ENCODE measurements around the gene C1S.
"Not testable (repeated sequence)": the region's sequence is repeated elsewhere in the genome, so short reads cannot be mapped to it uniquely, and the experiment has no call there.

The C1S gene

DNA sequence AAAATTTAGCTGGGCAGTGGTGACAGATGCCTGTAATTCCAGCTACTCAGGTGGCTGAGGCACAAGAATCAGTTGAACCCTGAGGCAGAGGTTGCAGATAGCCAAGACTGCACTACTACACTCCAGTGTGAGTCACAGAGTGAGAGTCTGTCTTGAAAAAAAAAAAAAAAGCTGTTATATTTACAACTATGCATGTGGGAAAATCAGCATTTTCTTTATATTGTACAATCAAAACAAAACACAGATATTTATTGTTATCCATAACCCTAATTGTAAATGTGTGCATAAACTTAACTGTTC, 19.3 kb downstream of the C1S start:
- DNase-seq = no peak

DNA sequence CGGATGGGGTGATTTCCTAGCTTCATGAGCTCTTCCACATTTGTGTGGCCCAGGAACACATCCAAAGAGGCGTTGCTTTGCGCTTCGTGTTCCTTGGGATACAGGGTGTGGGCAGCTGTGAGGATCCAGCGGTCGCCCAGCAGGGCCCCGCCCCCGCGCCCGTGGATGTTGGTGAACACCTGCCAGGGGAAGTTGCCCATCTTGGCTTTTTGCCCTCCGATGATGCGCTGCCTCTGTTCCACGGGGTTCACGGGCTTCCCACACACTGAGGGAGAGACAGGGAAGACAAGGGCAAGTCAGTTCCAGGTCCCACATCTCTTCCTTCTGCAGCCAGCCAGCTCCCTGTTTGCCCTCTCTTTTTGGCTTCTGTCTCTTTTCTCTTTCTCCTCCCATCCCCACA, 20.5 kb downstream of the C1S start:
- no peak for DNase-seq

DNA sequence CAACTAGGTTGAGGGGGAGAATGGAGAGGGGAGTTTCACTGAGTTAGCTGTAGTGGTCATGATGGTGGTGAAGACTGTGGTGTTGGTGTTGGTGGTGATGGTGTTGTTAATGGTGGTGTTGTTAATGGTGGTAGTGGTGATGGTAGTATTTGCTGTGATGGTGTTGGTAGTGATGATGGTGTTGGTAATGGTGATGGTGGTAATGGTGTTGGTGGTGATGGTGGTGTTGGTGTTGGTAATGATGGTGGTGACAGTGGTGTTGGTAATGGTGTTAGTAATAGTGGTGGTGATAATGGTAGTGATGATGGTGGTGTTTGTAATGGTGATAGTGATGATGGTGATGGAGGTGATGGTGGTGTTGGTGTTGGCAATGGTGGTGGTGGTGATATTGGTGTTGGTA, 22.6 kb downstream of the C1S start:
- no peak for DNase-seq

DNA sequence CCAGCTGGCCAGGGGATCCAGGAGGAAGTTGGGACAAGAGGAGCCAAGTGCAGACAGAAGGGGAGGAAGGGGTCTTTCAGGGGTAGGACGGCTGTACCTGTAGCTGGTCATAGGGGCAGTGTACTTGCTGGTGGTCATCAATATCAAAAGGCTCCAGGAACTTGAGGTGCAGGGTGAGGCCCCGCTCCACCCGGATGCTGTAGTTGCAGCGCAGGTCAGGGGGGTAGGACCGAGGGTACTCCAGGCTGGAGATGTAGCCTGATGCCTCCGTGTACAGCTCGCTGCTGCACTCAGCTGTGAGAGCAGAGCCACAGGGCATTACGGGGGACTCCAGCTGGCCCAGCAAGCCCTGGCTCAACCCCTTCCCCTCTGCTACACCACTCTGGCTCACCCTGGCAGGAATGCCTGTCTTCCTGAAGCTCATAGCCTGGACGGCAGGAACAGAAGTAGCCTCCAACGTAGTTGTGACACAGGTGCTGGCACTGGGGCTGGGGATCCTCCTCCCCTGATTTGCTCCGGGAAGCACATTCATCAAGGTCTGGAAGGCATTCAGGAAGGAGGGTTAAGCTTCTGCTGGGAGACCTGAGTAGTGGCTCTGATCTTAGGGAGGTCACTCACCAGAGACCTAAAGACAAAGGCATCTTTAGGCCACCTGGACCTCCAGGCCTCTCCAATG, 28.8 kb downstream of the C1S start:
- DNase-seq = no peak

DNA sequence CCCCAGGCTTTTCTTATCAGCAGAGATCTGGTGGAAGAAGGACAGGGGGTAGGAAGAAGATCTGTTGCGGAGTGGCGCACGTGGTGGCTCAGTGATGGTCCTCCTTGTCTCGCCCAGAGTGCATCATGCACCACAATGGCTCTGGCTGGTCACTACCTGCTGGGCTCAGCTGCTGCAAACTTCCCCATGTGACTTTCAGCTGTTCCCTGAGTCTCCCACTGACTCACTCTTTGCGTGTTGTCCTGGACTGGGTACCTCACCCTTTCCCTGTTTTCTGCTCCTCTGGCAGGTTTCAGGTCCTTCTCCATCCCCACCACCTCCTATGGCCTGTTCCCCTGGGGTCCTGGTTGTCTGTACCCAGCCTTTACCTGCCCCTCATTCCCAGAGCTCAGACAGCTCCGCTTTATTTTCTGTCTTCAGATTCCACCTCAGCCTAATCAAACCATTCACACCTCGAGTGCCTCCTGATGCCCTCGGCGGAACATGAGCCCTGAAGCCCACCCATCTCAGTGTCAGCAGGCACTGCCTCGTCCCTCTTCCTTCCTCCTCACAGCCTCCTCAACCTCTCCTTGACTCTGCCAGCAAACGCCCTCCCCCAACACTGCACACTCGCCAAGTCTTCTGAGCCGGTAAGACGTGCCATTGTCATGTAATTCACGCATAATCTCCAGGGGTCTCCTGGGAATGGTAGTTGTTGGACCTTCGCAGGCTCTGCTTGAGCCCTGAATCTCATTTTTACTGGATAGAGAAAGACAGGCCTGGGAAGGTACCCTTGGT, 29.9 kb downstream of the C1S start:
- DNase-seq = no peak

DNA sequence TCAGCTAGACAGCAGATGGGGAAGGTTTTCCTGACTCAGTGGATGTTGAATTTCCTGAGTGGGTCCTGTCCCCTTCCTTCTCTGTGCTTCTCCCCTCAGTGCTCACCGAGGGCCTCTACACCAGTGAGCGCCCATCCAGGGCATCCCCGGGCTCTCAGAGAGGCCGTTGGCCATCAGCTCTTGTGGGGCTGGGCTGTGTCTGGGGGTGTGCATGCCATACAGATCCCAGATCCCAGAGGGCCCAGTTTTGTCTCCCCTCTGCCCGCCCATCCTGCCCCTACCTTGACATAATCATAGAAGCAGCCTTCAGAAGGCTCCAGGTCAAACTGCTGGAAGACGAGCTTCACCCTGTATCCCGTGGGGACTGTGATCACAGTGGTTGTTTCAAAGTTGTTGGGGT, 30.7 kb downstream of the C1S start:
- DNase-seq = no peak

DNA sequence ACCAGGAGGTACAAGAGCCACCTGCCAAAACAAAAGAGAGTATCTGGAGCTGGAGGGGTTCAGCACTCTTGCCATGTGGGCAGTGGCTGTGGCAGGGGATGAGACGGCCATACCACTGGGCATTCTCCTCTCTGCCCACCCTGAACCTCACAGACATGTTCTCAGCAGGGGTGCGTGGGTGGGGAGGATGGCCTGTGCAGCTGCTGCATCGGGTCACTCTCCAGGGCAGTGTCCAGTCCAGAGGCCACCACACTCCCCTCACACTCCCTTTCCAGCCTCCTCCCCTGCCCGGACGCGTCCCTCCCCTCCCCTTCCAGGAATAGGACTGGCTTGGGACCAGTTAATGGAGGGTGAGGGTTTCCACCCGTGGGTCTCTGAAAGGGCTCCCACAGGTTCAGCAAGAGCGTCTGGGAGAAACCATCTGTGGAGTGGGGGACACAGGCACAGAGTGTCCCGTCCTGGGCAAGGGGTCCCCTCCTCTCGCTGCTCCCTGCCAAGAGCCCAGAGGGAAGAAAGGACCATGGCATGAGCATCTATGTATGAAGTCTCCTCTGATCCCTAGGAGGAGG, 31.2 kb downstream of the C1S start:
- no peak for DNase-seq

DNA sequence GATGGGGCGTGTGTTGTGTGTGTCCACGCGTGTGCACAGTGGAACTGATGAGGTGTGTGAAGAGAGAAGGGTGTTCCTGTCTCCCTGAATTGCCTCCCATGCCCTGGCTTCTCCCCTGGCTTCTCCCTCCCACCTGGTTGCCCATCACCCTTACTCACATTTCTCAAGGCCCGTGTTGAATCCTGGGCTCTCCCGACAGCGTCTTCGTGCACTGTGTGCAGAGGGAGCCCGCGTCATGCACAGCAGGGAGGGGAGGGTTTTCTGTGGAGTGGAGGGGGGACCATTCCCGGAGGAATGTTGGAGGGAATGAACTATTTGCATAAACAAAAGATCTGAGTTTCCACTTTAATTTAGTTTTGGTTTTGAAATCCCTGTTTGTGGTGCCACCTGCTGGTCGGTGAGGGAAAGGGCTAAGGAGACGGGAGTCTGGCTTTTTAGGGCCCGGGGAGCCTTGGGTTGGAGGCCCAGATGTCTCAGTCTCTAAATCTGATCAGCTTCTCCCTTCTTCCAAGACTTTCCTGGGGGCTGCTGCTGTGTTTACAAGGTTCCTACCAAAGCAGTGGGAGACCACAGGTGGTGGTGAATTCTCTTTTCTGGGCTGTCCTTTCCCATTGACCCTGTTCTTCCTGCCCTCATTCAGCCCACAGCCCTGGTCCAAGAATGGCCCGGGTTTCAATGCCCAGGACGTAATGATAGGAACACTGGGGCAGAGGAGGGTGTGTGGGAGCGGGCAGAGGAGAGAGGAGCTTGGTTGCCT, 31.9 kb downstream of the C1S start, which contains the start of gene C1R:
Gene C1R (minus strand): TSS at position 217 of the 757 bp plus-strand sequence. CDS start 57 bp downstream, at position 160.
- no peak for DNase-seq

DNA sequence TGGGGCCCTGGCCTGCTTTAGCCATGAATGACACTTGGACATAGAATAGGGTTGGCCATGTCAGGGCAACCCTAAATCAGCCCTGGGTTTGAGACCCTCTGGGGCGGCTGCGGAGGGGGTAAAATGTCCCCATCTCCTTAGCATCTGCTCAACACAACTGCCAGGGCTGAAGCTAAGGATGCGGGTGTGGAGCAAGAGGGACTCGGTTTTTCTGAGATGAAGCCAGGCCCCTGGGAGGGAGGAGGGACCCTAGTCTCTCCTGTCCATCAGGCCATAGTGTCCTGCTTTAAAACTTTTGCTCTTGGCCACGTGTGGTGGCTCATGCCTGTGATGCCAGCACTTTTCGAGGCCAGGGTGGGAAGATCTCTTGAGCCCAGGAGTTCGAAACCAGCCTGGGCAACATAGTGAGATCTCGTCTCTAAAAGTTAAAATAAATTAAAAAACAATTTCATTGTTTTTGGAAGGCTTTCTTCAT, 32.5 kb downstream of the C1S start:
- no peak for DNase-seq

DNA sequence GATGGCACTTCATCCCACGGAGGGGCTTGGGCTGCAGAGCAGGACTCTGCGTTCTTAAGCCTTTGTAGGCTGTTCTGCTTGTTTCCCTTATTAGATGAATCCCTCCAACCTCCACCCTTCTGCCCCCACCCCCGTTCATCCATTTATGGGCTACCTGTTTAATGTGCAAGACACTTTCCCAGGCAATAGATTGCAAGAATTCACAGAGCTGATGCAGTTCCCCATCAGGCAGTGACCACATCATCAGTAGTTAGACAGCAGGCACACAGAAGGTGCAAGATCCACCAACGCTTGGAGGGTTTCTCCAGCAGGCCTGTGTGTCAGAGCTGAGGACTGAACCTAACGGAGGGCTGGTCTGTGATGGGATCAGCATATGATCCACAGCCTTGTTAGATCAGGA, 33.0 kb downstream of the C1S start:
- DNase-seq = no peak

DNA sequence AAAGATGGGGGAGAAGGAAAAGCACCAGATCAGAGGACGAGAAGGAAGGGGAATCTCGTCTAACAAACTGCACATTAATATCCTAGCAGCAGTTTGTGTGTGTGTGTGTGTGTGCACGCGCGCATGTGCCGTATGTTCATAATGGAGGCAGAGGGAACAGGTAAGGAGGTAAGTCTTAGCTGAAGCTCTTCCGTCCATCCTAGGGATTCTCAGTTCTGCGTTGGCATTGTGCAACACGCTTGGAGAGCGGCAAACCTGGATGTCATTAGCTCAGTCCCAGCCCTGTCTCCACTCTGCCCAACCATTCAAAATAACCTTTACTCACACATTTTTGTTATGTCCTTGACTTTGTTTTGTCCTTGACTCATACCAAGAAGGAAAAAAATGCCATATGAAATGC, 33.4 kb downstream of the C1S start:
- no peak for DNase-seq

DNA sequence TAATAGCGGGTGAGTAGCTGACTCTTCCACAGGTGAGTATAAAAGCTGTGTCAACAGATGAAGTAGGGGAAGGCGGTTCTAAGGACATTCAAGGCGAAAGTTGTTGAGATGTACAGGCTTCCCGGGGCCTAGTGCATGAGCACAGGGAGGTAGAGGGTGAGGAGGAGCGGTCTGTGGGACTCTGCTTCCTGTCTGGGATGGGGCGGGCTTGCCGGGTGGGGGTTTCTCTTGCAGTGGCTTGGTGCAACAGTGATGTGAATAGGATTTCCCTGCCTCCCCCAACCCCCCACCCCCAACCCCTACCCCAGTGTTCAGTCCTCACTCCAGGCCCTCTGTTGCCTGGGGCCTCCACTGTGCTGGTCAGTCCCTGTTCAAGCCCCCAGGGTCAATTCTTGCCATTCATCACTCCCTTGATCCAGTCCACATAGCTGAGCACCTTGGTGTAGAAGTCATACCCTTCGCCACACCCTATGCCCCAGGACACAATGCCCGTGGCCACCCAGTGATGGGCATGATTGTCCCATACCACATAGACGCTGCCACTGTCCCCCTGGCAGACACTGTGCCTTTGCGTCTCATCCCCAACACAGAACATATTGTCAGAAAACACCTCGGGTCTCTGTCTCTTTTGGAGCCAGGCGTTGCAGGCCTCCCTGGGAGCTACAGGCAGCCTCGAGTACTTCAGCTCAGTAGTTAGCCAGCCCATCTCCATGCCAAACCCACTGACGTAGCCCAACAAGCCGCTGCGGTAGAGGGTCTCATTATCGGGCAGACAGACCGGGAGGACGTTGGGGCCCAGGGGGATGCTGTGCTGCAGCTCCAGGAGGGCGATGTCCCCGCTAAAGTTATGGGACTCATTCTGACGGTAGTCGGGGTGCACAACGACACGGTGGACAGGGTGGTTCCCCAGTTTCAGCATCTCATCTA, 35.8 kb downstream of the C1S start:
- no peak for DNase-seq

DNA sequence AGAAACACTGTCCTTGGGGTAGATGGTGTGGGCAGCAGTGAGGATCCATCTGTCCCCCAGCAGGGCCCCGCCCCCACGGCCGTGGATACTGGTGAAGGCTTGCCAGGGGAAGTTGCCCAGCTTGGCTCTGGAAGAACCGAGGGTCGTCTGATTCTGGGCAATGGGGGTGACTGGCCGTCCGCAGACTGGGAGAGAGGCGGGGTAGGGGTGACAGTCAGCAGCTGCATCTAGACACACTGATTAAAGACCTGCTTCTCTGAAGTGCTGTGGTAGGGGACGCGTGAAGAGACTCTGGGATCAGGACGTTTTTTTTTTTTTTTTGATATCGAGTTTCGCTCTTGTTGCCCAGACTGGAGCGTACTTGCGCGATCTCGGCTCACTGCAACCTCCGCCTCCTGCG, 36.5 kb downstream of the C1S start:
- no peak for DNase-seq

DNA sequence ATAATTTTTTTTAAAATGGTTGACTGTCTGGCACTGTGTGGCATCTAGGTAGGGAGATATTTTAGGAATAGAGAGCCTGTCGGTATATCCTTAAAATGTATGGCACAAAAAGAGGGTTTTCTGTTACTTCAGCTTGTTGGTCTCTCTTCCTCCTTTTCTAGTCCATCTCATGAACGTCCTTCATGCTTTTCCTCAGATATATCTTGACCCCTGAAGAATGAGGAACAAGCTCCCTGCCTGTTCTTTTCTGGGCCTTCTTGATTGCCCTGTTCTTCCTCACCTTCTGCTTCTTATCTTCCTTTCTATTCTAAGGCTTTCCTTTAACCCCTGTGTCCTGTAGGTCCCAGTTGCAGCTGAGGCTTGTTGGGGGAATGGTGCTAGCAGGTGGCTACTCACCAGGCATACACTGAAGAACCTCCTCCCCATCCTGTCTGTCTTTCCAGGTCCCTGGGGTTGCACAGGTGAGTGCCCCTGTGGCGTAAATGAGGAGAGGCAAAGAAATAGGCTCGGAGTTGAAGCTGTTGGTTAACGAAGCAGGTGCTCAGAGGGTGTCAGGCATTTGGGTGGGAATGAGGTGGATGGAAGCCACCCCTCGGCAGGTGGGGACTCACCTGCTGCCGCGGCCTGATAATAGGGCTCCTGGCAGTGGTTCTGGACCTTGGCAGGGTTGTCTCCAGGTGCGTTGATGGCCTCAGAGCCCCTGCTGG, 38.9 kb downstream of the C1S start:
- DNase-seq = no peak

DNA sequence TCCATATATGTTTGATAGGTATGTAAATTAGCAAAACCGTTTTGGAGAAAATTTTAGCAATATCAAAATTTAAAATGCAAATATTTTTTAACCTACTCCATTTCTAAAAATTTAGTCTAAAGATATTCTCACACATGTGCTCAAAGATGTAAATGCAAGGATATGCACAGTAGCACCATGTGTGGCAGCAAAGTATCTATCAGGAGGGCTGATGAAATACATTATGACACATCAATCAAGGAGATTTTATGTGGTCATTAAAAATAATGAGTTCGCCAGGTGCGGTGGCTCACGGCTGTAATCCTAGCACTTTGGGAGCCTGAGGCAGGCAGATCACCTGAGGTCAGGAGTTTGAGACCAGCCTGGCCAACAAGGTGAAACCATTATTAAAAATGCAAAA, 39.7 kb downstream of the C1S start:
- DNase-seq = no peak

DNA sequence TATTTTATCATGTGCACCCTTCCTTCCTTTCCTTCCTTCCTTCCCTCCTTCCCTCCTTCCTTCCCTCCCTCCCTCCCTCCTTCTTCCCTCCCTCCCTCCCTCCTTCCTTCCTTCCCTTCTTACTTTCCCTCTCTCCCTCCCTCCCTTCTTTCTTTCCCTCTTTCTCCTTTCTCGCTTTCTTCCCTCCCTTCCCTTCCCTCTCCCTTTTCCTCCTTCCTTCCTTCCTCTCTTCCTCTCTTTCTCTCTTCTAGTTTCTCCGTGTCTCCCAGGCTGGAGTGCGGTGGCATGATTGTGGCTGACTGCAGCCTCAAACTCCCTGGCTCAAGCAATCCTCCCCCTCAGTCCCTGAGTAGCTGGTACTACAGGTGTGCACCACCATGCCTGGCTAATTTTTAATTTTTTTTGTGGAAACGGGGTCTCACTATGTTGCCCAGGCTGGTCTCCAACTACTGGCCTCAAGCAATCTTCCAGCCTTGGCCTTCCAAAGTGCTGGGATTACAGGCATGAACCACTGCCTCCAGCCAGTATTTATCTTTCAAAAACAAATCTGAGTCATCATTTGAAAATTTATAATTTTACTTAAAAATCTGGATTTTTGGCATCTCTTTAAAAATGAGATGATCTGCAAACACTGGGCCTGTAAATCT, 40.7 kb downstream of the C1S start:
- no peak for DNase-seq

DNA sequence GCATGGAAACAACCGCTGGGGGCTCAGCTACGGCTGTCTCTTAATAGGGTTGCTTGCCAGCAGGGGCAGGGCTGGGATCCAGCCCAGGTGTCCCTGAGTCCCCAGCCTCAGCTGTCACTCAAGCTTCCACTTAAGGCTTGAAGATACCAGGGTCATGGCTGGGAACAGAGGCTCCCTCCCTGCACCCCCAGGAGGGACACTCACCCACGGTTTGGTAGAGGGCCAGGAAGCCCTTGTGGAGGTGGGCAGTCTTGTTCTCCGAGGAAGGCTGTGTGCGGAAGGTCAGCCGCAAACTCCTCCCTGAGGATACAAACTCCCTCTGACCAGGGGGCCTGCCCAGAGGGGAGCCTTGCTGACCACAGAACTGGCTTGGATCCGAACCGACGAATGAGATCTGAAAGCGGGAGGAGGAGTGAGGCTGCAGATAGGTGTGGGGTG, 41.2 kb downstream of the C1S start:
- DNase-seq = no peak

DNA sequence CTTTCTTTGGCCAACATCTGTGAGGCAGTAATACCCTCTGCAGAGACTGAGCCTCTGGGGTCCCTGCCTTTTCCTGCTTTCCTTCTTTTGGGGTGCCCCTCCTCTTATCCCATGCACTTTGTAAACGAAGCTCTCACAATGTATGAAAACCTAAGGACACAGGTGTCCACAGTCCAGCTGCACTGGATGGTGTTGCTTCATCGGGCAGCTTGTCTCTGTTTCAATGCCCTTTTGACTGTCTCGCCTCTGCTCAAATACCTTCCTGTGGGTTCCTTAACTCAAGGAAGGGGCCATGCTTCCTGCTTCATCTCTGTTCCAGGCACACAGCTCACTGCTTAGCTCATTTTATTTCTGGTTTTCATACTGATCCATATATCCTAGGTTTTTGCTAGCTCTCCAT, 42.1 kb downstream of the C1S start:
- no peak for DNase-seq

DNA sequence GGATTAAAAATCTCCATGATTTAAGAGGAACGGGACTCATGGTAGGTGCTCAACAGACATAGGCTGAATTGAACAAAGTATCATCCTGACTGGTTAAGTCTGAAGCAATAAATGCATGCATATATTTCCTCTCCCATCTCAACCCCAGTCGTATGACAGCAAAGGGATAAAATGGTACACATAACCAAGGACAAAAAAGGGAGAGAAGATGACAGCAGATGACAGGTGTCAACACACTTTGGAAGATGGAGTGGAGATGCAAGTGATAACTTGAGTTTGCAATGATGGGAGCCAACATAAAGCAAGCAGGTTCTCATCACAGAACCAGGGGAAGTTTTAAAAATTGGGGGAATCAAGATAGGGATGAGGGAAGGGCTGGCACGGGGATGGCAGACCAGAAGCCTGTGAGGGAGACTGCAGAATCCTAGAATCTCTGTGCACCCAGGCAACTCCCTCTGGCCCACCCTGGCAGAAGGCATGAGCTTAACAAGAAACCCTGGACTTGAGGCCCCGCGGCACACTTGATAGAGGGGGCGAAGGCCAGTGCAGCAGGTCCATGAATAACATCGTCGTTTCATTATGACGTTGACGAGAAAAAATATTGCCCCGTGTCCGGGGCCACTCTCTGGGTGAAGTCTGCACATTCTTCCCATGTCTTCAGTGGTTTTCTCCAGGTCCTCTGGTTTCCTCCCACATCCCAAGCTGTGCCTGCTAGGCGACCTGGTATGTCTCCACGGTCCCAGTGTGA, 43.5 kb downstream of the C1S start:
- no peak for DNase-seq

DNA sequence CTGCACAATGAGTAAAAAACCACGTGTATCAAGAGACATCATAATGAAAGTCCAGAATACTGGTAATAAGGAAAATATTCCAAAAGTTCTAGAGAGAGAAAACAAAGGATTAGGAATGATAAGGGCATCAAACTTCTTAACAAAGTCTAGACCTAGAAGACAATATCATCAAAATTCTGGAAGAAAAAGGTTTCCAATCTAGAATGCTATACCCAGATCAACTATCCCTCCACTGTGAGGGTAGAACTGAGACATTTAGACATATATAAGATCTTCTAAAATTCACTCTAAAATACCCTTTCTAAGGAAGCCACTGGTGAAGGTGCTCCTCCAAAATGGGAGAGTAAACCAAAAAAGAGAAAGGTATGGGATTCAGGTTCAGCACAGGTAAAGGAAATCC, 45.6 kb downstream of the C1S start:
- DNase-seq = no peak

DNA sequence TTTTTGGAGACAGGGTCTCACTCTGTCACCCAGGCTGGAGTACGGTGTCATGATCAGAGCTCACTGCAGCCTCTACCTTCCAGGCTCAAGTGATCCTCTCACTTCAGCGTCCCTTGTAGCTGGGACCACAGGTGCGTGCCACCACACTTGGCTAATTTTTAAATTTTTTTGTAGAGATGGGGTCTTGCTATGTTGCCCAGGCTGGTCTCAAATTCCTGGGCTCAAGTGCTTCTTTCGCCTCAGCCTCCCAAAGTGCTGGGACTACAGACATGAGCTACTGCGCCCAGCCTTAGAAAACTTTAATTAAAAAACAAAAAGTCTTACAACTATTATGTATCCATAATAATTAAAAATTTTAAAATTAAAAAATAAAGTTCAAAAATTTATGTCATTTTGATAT, 46.7 kb downstream of the C1S start:
- not testable (repeated sequence) for DNase-seq
